Measurements from ENCODE around the gene KRTAP5-6.
"Not testable (repeated sequence)": the region's sequence is repeated elsewhere in the genome, so short reads cannot be mapped to it uniquely, and the experiment has no call there.

Gene KRTAP5-6

GRCh38 chr11:1661454-1662269 lies 35.3 kb upstream of the KRTAP5-6 start:
- DNase-seq (ENCODE audit: low spot score), result not testable (repeated sequence)

GRCh38 chr11:1662699-1663283 lies 34.2 kb upstream of the KRTAP5-6 start:
- DNase-seq (ENCODE audit: low spot score), result not testable (repeated sequence)

GRCh38 chr11:1665313-1665712 lies 31.7 kb upstream of the KRTAP5-6 start:
- DNase-seq (ENCODE audit: low spot score), result no peak

GRCh38 chr11:1667121-1667850 lies 29.7 kb upstream of the KRTAP5-6 start:
- no peak for DNase-seq (ENCODE audit: low spot score)

GRCh38 chr11:1667906-1668305 lies 29.1 kb upstream of the KRTAP5-6 start:
- no peak for DNase-seq (ENCODE audit: low spot score)

- DNase-seq (ENCODE audit: low spot score), result no peak
Measured at GRCh38 chr11:1668911-1669473, 28.0 kb upstream of the KRTAP5-6 start.

- DNase-seq (ENCODE audit: low spot score), result no peak
Measured at GRCh38 chr11:1669546-1670218, 27.3 kb upstream of the KRTAP5-6 start.

GRCh38 chr11:1670457-1670856 lies 26.5 kb upstream of the KRTAP5-6 start:
- DNase-seq (ENCODE audit: low spot score), result not testable (repeated sequence)

GRCh38 chr11:1670905-1671371 lies 26.1 kb upstream of the KRTAP5-6 start:
- no peak for DNase-seq (ENCODE audit: low spot score)

GRCh38 chr11:1671658-1672057 lies 25.3 kb upstream of the KRTAP5-6 start:
- no peak for DNase-seq (ENCODE audit: low spot score)

- DNase-seq (ENCODE audit: low spot score), result no peak
Measured at GRCh38 chr11:1672613-1673350, 24.2 kb upstream of the KRTAP5-6 start.

GRCh38 chr11:1673446-1674172 lies 23.4 kb upstream of the KRTAP5-6 start:
- DNase-seq (ENCODE audit: low spot score), result no peak

- no peak for DNase-seq (ENCODE audit: low spot score)
Measured at GRCh38 chr11:1674173-1675131, 22.5 kb upstream of the KRTAP5-6 start.

GRCh38 chr11:1675536-1676228 lies 21.3 kb upstream of the KRTAP5-6 start:
- DNase-seq (ENCODE audit: low spot score), result no peak

- DNase-seq (ENCODE audit: low spot score), result no peak
Measured at GRCh38 chr11:1676229-1676740, 20.7 kb upstream of the KRTAP5-6 start.

- DNase-seq (ENCODE audit: low spot score), result no peak
Measured at GRCh38 chr11:1679881-1680280, 17.1 kb upstream of the KRTAP5-6 start.

- no peak for DNase-seq (ENCODE audit: low spot score)
Measured at GRCh38 chr11:1682225-1682905, 14.6 kb upstream of the KRTAP5-6 start.

GRCh38 chr11:1683216-1683615 lies 13.8 kb upstream of the KRTAP5-6 start:
- not testable (repeated sequence) for DNase-seq (ENCODE audit: low spot score)

Data from AG08395 (cell line).